DND-41 (cell line): ENCODE measurements around the gene MSI2.

Source experiments
- EZH2 ChIP-seq: IDR thresholded peaks from 3 replicates; pipeline ENCODE4 v1.6.1; 2012; ENCODE audit warnings: borderline replicate concordance, low read depth, mild to moderate bottlenecking, moderate library complexity, low read length, inconsistent platforms; ENCODE audit not compliant: severe bottlenecking
- TF ChIP-seq, protein P1 (sequence below): IDR thresholded peaks from 2 replicates; pipeline ENCODE4 v1.5.1; 2012; ENCODE audit warnings: borderline replicate concordance, low read length, moderate library complexity, mild to moderate bottlenecking; ENCODE audit not compliant: poor library complexity, severe bottlenecking; ENCODE audit errors: extremely low read depth

GRCh38 chr17:57514614-57515013 is 258.3 kb downstream of the MSI2 start:
- TF ChIP-seq, protein P1, sequence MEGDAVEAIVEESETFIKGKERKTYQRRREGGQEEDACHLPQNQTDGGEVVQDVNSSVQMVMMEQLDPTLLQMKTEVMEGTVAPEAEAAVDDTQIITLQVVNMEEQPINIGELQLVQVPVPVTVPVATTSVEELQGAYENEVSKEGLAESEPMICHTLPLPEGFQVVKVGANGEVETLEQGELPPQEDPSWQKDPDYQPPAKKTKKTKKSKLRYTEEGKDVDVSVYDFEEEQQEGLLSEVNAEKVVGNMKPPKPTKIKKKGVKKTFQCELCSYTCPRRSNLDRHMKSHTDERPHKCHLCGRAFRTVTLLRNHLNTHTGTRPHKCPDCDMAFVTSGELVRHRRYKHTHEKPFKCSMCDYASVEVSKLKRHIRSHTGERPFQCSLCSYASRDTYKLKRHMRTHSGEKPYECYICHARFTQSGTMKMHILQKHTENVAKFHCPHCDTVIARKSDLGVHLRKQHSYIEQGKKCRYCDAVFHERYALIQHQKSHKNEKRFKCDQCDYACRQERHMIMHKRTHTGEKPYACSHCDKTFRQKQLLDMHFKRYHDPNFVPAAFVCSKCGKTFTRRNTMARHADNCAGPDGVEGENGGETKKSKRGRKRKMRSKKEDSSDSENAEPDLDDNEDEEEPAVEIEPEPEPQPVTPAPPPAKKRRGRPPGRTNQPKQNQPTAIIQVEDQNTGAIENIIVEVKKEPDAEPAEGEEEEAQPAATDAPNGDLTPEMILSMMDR: no peak
- TF ChIP-seq EZH2: no peak
